LNCAP (cell line): ENCODE results near the gene CGNL1.

Experiments used
- TF ChIP-seq, protein P1 (sequence below): fragments of 450-650 bp; IDR thresholded peaks from 2 replicates; pipeline ENCODE4 v1.5.1; 2017; ENCODE audit warnings: mild to moderate bottlenecking

Gene CGNL1, protein sequence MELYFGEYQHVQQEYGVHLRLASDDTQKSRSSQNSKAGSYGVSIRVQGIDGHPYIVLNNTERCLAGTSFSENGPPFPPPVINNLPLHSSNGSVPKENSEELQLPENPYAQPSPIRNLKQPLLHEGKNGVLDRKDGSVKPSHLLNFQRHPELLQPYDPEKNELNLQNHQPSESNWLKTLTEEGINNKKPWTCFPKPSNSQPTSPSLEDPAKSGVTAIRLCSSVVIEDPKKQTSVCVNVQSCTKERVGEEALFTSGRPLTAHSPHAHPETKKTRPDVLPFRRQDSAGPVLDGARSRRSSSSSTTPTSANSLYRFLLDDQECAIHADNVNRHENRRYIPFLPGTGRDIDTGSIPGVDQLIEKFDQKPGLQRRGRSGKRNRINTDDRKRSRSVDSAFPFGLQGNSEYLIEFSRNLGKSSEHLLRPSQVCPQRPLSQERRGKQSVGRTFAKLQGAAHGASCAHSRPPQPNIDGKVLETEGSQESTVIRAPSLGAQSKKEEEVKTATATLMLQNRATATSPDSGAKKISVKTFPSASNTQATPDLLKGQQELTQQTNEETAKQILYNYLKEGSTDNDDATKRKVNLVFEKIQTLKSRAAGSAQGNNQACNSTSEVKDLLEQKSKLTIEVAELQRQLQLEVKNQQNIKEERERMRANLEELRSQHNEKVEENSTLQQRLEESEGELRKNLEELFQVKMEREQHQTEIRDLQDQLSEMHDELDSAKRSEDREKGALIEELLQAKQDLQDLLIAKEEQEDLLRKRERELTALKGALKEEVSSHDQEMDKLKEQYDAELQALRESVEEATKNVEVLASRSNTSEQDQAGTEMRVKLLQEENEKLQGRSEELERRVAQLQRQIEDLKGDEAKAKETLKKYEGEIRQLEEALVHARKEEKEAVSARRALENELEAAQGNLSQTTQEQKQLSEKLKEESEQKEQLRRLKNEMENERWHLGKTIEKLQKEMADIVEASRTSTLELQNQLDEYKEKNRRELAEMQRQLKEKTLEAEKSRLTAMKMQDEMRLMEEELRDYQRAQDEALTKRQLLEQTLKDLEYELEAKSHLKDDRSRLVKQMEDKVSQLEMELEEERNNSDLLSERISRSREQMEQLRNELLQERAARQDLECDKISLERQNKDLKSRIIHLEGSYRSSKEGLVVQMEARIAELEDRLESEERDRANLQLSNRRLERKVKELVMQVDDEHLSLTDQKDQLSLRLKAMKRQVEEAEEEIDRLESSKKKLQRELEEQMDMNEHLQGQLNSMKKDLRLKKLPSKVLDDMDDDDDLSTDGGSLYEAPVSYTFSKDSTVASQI

GRCh38 chr15:57375827-57376695 lies at the start of gene CGNL1:
CGNL1 (plus strand) TSS chr15:57376505; CDS start chr15:57438000, 61,495 bp downstream.
- TF ChIP-seq, protein P1, sequence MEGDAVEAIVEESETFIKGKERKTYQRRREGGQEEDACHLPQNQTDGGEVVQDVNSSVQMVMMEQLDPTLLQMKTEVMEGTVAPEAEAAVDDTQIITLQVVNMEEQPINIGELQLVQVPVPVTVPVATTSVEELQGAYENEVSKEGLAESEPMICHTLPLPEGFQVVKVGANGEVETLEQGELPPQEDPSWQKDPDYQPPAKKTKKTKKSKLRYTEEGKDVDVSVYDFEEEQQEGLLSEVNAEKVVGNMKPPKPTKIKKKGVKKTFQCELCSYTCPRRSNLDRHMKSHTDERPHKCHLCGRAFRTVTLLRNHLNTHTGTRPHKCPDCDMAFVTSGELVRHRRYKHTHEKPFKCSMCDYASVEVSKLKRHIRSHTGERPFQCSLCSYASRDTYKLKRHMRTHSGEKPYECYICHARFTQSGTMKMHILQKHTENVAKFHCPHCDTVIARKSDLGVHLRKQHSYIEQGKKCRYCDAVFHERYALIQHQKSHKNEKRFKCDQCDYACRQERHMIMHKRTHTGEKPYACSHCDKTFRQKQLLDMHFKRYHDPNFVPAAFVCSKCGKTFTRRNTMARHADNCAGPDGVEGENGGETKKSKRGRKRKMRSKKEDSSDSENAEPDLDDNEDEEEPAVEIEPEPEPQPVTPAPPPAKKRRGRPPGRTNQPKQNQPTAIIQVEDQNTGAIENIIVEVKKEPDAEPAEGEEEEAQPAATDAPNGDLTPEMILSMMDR, result no peak

DNA sequence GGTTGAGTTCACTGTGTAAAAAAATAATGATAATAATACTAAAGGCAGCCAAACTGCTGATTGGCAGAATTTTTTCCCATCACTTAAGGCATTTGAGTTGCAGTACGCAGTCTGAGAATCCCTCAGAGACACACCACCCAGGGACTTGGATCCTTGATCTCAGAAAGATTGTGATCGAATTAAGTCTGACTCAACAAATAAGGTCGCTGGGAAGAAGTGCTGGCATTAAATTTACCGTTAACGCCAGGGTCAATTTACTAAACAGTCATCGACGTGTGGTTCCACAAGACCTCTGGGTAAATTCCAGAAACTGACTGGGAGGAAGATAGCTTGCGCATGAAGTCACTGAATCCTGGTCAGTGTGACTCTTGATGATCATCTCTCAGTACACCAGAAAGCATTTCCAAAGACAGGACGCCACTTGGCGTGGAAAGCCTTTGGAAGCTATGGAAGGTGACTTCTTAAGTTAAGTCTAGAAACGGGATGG lies 48.3 kb upstream of the CGNL1 start:
- TF ChIP-seq, protein P1, result no peak

DNA sequence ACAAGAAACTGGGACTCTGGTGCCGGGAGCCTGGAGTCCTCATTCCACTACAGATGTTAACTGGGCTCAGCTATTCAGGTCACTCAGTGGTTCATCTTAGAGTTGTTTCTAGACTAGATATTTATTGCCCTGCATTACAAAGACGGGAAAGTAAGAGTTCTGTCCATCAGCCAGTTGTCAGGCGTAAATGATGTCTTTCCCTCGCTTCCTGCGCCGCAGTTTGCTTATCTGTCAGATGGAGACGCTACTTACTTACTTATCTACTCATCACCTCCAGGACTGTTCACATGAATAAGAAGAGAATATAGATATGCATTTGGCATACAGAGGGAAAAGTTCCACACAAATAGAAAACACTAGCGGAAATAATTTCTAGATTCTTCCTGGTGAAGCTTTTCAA lies 47.8 kb upstream of the CGNL1 start:
- TF ChIP-seq, protein P1, result no peak

- TF ChIP-seq, protein P1, result no peak
Measured at GRCh38 chr15:57328897-57329296, 47.4 kb upstream of the CGNL1 start.

DNA sequence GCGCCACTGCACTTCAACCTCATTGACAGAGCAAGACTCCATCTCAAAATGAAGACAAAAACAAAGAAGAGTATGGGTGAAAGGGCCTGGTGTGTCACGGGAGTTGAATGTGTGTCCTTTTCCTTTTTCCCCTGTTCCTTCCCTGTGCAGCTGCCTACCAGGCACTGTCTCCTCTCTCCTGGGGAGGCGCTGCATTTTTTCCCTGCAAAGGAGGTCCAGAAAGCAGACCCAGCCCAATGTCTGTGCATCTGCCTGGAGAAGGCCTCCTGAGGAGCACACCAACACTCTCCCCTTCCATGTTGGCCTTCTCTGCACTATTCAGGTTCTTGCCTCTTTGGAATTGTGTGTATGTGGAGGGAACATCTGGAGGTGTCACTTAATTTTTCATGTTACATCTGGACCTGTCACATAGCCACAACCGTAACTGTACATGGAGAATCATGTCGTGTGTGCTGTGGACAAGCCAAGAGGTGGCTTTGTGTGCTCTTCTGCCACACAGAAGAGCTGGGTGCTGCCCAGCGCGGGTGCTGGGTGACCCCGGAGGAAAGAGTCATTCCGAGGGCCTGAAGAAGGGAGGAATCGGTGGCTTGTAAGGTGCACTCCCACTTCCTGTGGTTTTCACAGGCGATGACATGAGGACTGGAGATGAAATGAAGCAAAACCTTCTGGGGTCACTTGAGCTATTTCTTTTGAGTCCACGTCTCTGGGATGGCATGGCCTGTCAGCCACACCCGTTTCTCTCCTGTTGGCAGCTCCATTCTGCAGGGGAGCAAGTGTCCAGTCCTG lies 46.5 kb upstream of the CGNL1 start:
- TF ChIP-seq, protein P1, result no peak

DNA sequence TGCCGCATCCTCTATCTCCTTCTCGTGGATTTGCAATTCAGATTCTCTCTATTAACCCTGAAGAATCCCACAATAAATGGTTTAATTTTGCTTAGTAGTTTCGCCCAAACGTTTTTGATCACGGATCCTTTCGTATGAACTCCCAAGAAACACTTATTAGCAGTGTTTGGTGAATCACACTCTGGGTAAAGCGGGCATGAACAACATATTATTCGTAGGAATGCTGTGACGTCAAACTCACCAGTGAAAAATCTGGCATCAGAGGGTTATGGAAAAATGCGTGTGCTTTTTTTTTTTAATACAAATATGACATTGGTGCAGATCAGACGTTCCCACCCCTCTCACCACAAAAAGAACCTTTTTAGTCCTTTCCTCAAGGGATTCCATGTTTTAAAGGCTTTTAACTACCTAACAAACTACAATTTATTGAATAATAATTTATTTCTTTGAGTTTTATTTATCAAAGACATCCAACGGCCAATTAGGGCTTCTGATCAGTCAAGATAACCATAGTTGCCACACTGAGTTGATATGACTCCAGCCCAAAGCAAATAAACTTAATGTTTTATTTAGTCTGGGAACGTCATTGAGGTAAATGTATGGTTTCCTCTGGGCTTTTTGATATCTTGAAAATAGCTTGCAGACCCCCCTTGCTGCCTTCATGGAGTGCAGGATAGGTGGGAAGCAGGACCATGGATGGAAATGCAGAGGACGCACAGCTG lies 45.5 kb upstream of the CGNL1 start:
- TF ChIP-seq, protein P1, result no peak
